HG03175 (cell line): ENCODE results near the gene CLHC1.
"Not testable (repeated sequence)": the region's sequence is repeated elsewhere in the genome, so short reads cannot be mapped to it uniquely, and the experiment has no call there.

Source experiments
- ATAC-seq: cut with Tn5 transposase; IDR thresholded peaks from one replicate; pipeline ENCODE4 v1.9.1; 2021; ENCODE audit warnings: mild to moderate bottlenecking, moderate library complexity; ENCODE audit not compliant: unreplicated experiment

The CLHC1 gene

GRCh38 chr2:55154525-55155030 is 77.5 kb downstream of the CLHC1 start:
- ATAC-seq: no peak

- peak; percentile 48 for ATAC-seq
Measured at GRCh38 chr2:55153584-55154299, 78.4 kb downstream of the CLHC1 start.

- ATAC-seq: no peak
Measured at GRCh38 chr2:55152475-55153412, 79.3 kb downstream of the CLHC1 start.

- ATAC-seq: no peak
Measured at GRCh38 chr2:55151733-55152433, 80.2 kb downstream of the CLHC1 start.

- peak; percentile 78 for ATAC-seq
Measured at GRCh38 chr2:55150834-55151233, 81.3 kb downstream of the CLHC1 start.

GRCh38 chr2:55148269-55148668 is 83.8 kb downstream of the CLHC1 start:
- ATAC-seq: no peak

GRCh38 chr2:55147531-55147930 is 84.6 kb downstream of the CLHC1 start:
- no peak for ATAC-seq

- ATAC-seq: no peak
Measured at GRCh38 chr2:55147041-55147440, 85.1 kb downstream of the CLHC1 start.

- ATAC-seq: no peak
Measured at GRCh38 chr2:55146263-55146662, 85.8 kb downstream of the CLHC1 start.

- no peak for ATAC-seq
Measured at GRCh38 chr2:55144922-55145820, 86.9 kb downstream of the CLHC1 start.

GRCh38 chr2:55143706-55144105 is 88.4 kb downstream of the CLHC1 start:
- ATAC-seq: not testable (repeated sequence)

- no peak for ATAC-seq
Measured at GRCh38 chr2:55142518-55142917, 89.6 kb downstream of the CLHC1 start.

GRCh38 chr2:55141572-55142413 is 90.3 kb downstream of the CLHC1 start:
- ATAC-seq: no peak

- no peak for ATAC-seq
Measured at GRCh38 chr2:55140316-55141219, 91.5 kb downstream of the CLHC1 start.

GRCh38 chr2:55139305-55139704 is 92.8 kb downstream of the CLHC1 start:
- no peak for ATAC-seq

- no peak for ATAC-seq
Measured at GRCh38 chr2:55138882-55139229, 93.2 kb downstream of the CLHC1 start.

GRCh38 chr2:55138014-55138881 is 93.8 kb downstream of the CLHC1 start:
- ATAC-seq: no peak
